ENCODE measurements around the gene NAPSA. TPM values are rescaled to one million over a fixed set of nuclear protein-coding genes. Genes with fewer than 3 reads are reported as not detected.

The NAPSA gene
- total RNA-seq, 2 experiments from 2014 or later: 40.8 to 43.1 TPM

GRCh38 chr19:50311723-50312635, 53.5 kb downstream of the NAPSA start:
- POLR2A ChIA-PET: no interaction called here
- CTCF ChIA-PET: no interaction called here

DNA sequence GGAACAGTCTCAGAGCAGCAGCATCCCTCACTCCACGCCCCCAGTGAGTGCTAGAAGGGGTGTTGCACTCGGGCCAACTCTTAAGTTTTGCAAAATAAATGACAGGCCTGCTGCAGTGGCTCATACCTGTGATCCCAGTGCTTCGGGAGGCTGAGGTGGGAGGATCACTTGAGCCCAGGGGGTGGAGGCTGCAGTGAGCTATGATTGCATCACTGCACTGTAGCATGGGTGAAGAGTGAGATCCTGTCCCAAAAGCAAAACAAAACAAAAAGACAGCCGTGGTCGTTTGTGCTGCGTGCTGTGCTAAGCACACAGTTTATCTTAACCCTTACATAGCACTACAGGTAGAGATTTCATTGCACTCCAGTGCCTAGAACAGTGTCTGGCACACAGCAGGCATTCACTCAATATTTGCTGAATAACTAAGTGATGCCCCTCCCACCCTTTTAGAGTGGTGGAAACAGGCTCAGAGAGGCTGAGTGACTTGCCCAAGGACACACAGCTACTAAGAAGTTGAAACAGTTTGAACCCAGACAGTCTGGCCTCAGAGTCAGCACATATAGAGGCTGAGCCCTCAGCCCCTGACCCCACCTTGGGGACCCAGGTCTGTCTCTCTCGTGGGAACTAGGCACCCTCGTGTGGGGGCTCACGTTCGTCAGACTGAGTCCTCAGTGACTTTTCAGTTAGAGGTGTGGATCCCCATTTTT, 54.5 kb downstream of the NAPSA start:
- ChIA-PET POLR2A (no interaction called here), CTCF (no interaction called here)

DNA sequence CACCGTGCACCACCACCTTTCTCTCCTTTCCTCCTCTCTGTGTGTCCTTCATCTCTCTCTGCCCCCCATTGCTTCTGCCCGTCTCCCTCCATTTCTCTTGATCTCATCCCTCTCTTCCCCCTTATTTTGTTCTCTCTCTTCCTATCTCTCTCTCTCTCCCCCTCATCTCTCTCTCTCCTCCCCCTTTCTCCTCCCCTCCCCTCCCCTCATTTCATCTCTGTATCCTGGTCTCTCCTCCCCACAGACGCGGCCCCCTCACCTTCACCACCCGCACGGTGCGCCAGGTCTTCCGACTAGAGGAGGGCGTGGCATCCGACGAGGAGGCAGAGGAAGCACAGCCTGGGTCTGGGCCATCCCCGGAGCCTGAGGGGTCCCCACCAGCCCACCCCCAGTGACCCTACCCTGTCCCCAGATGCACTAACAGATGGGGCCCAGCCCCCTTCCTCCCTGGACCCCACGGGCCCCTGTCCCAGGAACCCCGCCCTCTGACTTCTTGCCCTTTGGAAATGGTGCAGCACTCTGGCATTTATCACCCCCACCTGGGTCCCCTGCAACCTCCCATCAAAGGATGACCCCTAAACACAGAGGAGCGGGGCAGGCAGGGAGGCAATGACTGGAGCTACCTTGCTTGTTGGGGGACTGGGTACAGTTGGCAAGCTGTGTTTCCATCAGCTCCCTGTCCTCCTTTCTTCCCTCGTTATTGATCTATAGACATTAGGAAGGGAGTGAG, 55.9 kb downstream of the NAPSA start:
- POLR2A ChIA-PET: no interaction called here
- CTCF ChIA-PET: no interaction called here

- CTCF ChIA-PET: no interaction called here
- POLR2A ChIA-PET: no interaction called here
These were observed 56.4 kb downstream of the NAPSA start for GRCh38 chr19:50308991-50309390.

Other genes with a start within 250 kb of the NAPSA start
- gene IZUMO2, start 202.4 kb downstream of the NAPSA start, total RNA-seq: not detected
- not detected for gene MYH14, start 162.0 kb downstream of the NAPSA start, total RNA-seq
- under 1 TPM; 0.51 to 0.57 TPM for gene KCNC3, start 36.3 kb downstream of the NAPSA start, total RNA-seq
- 10 to 100 TPM; 67.4 to 70.9 TPM for gene NR1H2, start 10.8 kb upstream of the NAPSA start, total RNA-seq
- 100 to 1,000 TPM; 173 to 183 TPM for gene POLD1, start 18.7 kb upstream of the NAPSA start, total RNA-seq
- gene SPIB, start 53.3 kb upstream of the NAPSA start, total RNA-seq: under 1 TPM; 0.57 to 0.96 TPM
- gene MYBPC2, start 67.3 kb upstream of the NAPSA start, total RNA-seq: under 1 TPM in 1 of 2 experiments, not detected in 1; 0.04 TPM
- 10 to 100 TPM; 65.0 to 67.0 TPM for gene EMC10, start 110.9 kb upstream of the NAPSA start, total RNA-seq
- gene GARIN5A, start 111.2 kb upstream of the NAPSA start, total RNA-seq: under 1 TPM; 0.34 to 0.69 TPM
- gene JOSD2, start 145.6 kb upstream of the NAPSA start, total RNA-seq: 10 to 100 TPM; 40.0 to 44.8 TPM
- not detected for gene ASPDH, start 148.3 kb upstream of the NAPSA start, total RNA-seq
- not detected for gene LRRC4B, start 202.8 kb upstream of the NAPSA start, total RNA-seq